Kidney (tissue), 14 donors: ENCODE measurements around the gene USP35. TPM values are rescaled to one million over a fixed set of nuclear protein-coding genes. Genes with fewer than 3 reads are reported as not detected.

Source experiments
- DNase-seq, 5 donors: peaks; one replicate each; pipeline ENCODE4 v3.0.0-alpha.2; 2013 to 2020
- FAIRE-seq: peaks from 2 replicates; lab custom pipeline; 2012; peaks lifted over from hg19 to GRCh38; lab: Jason Lieb, UNC
- H3K27ac ChIP-seq, 2 donors: one replicate each; pipeline ENCODE4 v1.7.0; 2013; ENCODE audit warnings: low read depth in 2 of 2, low read length in 2 of 2, inconsistent platforms in 1 of 2
- H3K27me3 ChIP-seq: one replicate; pipeline ENCODE4 v1.7.1; 2013; ENCODE audit warnings: low read length, inconsistent platforms; ENCODE audit not compliant: control insufficient read depth, insufficient read depth
- H3K36me3 ChIP-seq, 3 donors: one replicate each; pipeline versions ENCODE4 v1.7.0 to v1.7.1; 2013; ENCODE audit warnings: low read length in 3 of 3, control low read depth in 1 of 3, inconsistent platforms in 1 of 3; ENCODE audit not compliant: insufficient read depth in 3 of 3, control insufficient read depth in 2 of 3
- H3K4me1 ChIP-seq, 3 donors: one replicate each; pipeline versions ENCODE4 v1.7.0 to v1.7.1; 2013; ENCODE audit warnings: low read length in 3 of 3, inconsistent platforms in 1 of 3, low read depth in 1 of 3; ENCODE audit not compliant: control insufficient read depth in 2 of 3, insufficient read depth in 2 of 3
- H3K4me3 ChIP-seq, 3 donors: one replicate each; pipeline versions ENCODE4 v1.7.0 to v1.8.1; 2013; ENCODE audit warnings: low read length in 3 of 3, control low read depth in 1 of 3, inconsistent platforms in 1 of 3
- H3K9ac ChIP-seq, 3 donors: one replicate each; pipeline versions ENCODE4 v1.7.0 to v1.7.1; 2013; ENCODE audit warnings: low read length in 3 of 3, control low read depth in 1 of 3, inconsistent platforms in 1 of 3
- H3K9me3 ChIP-seq, 3 donors: one replicate each; pipeline versions ENCODE4 v1.7.0 to v1.7.1; 2013; ENCODE audit warnings: low read length in 3 of 3, control low read depth in 1 of 3, inconsistent platforms in 1 of 3; ENCODE audit not compliant: control insufficient read depth in 2 of 3, insufficient read depth in 1 of 3
- intact Hi-C: fragments of 100-400 bp; cut with DNase I; formaldehyde crosslinking; loops from one replicate; pipeline ENCODE4 v1.11.1; 2022
- polyA plus RNA-seq: library from polyadenylated mRNA; stranded (reverse); fragments of 350-450 nt; fragmentation: Illumina TruSeq; extraction: RNeasy Lipid Tissue Mini Kit (QIAGEN cat#74804); gene quantifications from one replicate; pipeline ENCODE4 v1.2.3, GENCODE V29; 2014; ENCODE audit warnings: low read depth, low replicate concordance; ENCODE audit not compliant: insufficient read depth
- total RNA-seq: library from RNA; stranded (reverse); fragmentation: NEBNext Ultra II Directional; extraction: Animal tissue kit (Norgen Biotek cat#: 25700); gene quantifications from one replicate; pipeline ENCODE4 v1.2.1, GENCODE V29; 2021
- TF ChIP-seq, protein P1 (sequence below): IDR thresholded peaks from 3 replicates; pipeline ENCODE4 v1.5.1; 2012; ENCODE audit warnings: mild to moderate bottlenecking, moderate library complexity, borderline replicate concordance; ENCODE audit not compliant: insufficient read depth; ENCODE audit errors: extremely low read depth
- donor health status: control.
- donor health status: control.
- donor health status: control.
- donor health status: control.
- donor health status: control.
- donor health status: DM: yes; HTN: yes; CAD: no.
- donor health status: Normal renal cell carcinoma (clear cell type).

The USP35 gene
- total and polyA plus RNA-seq, 2 donors from 2014 or later, result 4.0 to 7.7 TPM

DNA sequence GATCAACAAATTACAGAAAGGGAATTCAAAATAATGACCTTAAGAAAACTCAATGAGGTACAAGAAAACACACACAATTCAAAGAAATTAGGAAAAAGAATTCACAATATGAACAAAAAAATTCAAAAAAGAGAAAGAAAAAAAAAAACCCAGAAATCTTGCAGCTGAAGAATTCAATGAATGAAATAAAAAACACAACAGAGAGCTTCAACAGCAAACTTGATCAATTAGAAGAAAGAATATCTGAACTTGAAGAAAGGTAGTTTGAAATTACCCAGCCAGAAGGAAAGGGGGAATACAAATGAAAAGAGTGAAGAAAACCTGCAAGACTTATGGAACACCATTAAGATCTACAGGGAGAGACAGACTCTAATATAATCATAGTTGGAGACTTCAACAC, 52.8 kb downstream of the USP35 start:
- Histone ChIP-seq H3K27ac (no peak overlapping the region), H3K9ac (no peak overlapping the region), H3K27me3 (no peaks in the 10 kb centered on the region), H3K4me1 (no peaks in the 10 kb centered on the region), H3K9me3 (peaks cover 0 to 7% (median 3%) of the 10 kb centered on the region in 3 donors), H3K4me3 (no peak overlapping the region), H3K36me3 (no peaks in the 10 kb centered on the region)
- intact Hi-C loops, result no loop called here
- TF ChIP-seq, protein P1, sequence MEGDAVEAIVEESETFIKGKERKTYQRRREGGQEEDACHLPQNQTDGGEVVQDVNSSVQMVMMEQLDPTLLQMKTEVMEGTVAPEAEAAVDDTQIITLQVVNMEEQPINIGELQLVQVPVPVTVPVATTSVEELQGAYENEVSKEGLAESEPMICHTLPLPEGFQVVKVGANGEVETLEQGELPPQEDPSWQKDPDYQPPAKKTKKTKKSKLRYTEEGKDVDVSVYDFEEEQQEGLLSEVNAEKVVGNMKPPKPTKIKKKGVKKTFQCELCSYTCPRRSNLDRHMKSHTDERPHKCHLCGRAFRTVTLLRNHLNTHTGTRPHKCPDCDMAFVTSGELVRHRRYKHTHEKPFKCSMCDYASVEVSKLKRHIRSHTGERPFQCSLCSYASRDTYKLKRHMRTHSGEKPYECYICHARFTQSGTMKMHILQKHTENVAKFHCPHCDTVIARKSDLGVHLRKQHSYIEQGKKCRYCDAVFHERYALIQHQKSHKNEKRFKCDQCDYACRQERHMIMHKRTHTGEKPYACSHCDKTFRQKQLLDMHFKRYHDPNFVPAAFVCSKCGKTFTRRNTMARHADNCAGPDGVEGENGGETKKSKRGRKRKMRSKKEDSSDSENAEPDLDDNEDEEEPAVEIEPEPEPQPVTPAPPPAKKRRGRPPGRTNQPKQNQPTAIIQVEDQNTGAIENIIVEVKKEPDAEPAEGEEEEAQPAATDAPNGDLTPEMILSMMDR, result no peak
- DNase-seq, result no peak
- FAIRE-seq, result no peak

DNA sequence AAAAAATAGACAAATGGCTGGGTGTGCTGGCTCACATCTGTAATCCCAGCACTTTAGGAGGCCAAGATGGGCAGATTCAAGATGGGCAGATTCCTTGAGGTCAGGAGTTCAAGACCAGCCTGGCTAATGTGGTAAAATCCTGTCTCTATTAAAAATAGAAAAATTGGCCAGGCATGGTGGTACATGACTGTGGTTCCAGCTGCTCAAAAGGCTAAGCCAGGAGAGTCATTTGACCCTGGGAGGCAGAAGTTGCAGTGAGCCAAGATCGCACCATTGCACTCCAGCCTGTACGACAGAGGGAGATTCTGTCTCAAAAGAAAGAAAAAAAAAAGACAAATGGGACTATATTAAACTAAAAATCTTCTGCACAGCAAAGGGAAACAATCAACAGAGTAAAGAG, 55.4 kb downstream of the USP35 start:
- TF ChIP-seq, protein P1, result no peak
- Histone ChIP-seq H3K9me3 (peaks cover 0 to 7% (median 0%) of the 10 kb centered on the region in 3 donors), H3K36me3 (peaks cover 0 to 5% (median 0%) of the 10 kb centered on the region in 3 donors), H3K4me1 (no peaks in the 10 kb centered on the region), H3K4me3 (no peak overlapping the region), H3K27me3 (no peaks in the 10 kb centered on the region), H3K27ac (no peak overlapping the region), H3K9ac (no peak overlapping the region)
- FAIRE-seq (no peak), DNase-seq (no peak)
- intact Hi-C loops, result no loop called here

DNA sequence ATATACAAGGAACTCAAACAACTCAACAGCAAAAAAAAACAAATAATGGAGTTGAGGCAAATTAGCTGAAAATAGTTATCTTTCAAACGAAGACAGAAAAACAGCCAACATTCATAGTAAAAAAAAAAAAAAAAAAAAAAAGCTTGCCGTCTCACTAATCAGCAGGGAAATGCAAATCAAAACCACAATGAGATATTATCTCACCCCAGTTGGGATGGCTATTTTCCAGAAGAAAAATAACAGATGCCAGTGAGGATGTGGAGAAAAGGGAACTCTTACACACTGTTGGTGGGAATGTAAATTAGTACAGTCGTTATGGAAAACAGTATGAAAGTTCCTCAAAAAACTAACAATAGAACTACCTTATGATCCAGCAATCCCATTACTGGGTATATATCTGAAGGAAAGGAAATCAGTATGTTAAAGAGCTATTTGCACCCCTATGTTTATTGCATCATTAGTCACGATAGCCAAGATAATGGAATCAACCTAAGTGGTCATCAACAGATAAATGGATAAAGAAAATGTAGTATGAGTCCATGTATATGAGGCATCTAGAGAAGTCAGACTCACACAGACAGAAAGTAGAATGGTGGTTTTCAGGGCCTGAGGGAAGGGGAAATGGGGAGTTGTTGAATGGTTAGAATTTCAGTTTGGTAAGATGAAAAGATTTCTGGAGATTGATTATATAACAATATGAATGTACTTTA, 56.0 kb downstream of the USP35 start:
- H3K9ac ChIP-seq, result no peak overlapping the region
- H3K27me3 ChIP-seq, result no peaks in the 10 kb centered on the region
- FAIRE-seq (no peak), DNase-seq (no peak)
- H3K4me3 ChIP-seq, result no peak overlapping the region
- H3K9me3 ChIP-seq, result peaks cover 0 to 7% (median 0%) of the 10 kb centered on the region in 3 donors
- TF ChIP-seq, protein P1, result no peak
- peaks cover 0 to 5% (median 0%) of the 10 kb centered on the region in 3 donors for H3K36me3 ChIP-seq
- intact Hi-C loops, result no loop called here
- no peak overlapping the region for H3K27ac ChIP-seq
- H3K4me1 ChIP-seq, result no peaks in the 10 kb centered on the region
